Activated CD8-positive, alpha-beta T cell treated with anti-CD3 and anti-CD28 coated beads for 36 hours (primary cell): ENCODE measurements around the gene CFL1. TPM values are rescaled to one million over a fixed set of nuclear protein-coding genes. Genes with fewer than 3 reads are reported as not detected.

Experiments
- ATAC-seq: fragments of 200-7000 bp; cut with Tn5 transposase; one replicate; pipeline ENCODE4 v1.10.0; 2021; ENCODE audit warnings: mild to moderate bottlenecking, moderate library complexity
- CTCF ChIA-PET: fragments of 350-600 bp; sonication (Branson Sonifier 250); formaldehyde crosslinking; loops from one replicate; lab custom pipeline; 2021; ENCODE audit warnings: antibody characterized with exemption; lab: Charles Lee
- POLR2A ChIA-PET: fragments of 350-600 bp; sonication (Branson Sonifier 250); formaldehyde crosslinking; loops from one replicate; lab custom pipeline; 2021; ENCODE audit warnings: antibody characterized with exemption; lab: Charles Lee
- DNase-seq: peaks from one replicate; pipeline ENCODE4 v3.0.0-alpha.2; 2020
- H3K27ac Mint-ChIP-seq: one replicate; pipeline ENCODE4 v1.8.0; 2021; ENCODE audit warnings: mild to moderate bottlenecking, mixed read lengths
- H3K27me3 Mint-ChIP-seq: one replicate; pipeline ENCODE4 v1.8.0; 2021; ENCODE audit warnings: mixed read lengths
- H3K36me3 Mint-ChIP-seq: one replicate; pipeline ENCODE4 v1.8.0; 2021; ENCODE audit warnings: low read depth, mixed read lengths
- H3K4me1 Mint-ChIP-seq: one replicate; pipeline ENCODE4 v1.8.0; 2021; ENCODE audit warnings: low read depth, mixed read lengths
- H3K4me3 Mint-ChIP-seq: one replicate; pipeline ENCODE4 v1.8.0; 2021; ENCODE audit warnings: mild to moderate bottlenecking, moderate library complexity, mixed read lengths
- H3K9me3 Mint-ChIP-seq: one replicate; pipeline ENCODE4 v1.8.0; 2021; ENCODE audit warnings: mixed read lengths
- CTCF ChIP-seq: fragments of 200-600 bp; IDR thresholded peaks from one replicate; pipeline ENCODE4 v1.8.0; 2022; ENCODE audit warnings: antibody characterized with exemption, mild to moderate bottlenecking
- intact Hi-C: fragments of 100-400 bp; cut with micrococcal nuclease; formaldehyde crosslinking; loops from one replicate; pipeline ENCODE4 v1.10.0; 2022
- total RNA-seq, 2 experiments: library from RNA; stranded (reverse); gene quantifications; one replicate each; pipeline ENCODE4 v1.2.3, GENCODE V29; 2021

CFL1 gene
- total RNA-seq, 2 experiments from 2014 or later: 1,059 to 1,062 TPM

GRCh38 chr11:65870307-65870658 lies 12.3 kb upstream of the CFL1 start:
- ChIA-PET CTCF (interaction anchor here (0.9 to 7.1 kb wide), 5 partner anchors 8 to 159 kb away, joined by 3 to 153 read pairs (median 7); partner anchors contain the start of genes CCDC85B, CFL1, FIBP and KAT5), POLR2A (interaction anchor here (10.6 to 29.8 kb wide), 2 partner anchors 13 to 19 kb away, joined by 182 to 560 read pairs; partner anchors contain the start of genes CCDC85B, CFL1, CTSW and FIBP)
- no peak overlapping the region for H3K4me3 Mint-ChIP-seq
- DNase-seq: no peak
- H3K9me3 Mint-ChIP-seq: no peaks in the 10 kb centered on the region
- H3K36me3 Mint-ChIP-seq: peaks cover 9% of the 10 kb centered on the region
- no peaks in the 10 kb centered on the region for H3K27me3 Mint-ChIP-seq
- TF ChIP-seq CTCF: no peak
- H3K27ac Mint-ChIP-seq: no peak overlapping the region
- intact Hi-C loops: no loop called here
- no peak for ATAC-seq
- peaks cover 30% of the 10 kb centered on the region for H3K4me1 Mint-ChIP-seq

- POLR2A ChIA-PET: interaction anchor here (10.6 to 29.8 kb wide), 2 partner anchors 12 to 20 kb away, joined by 182 to 560 read pairs; partner anchors contain the start of genes CCDC85B, CFL1, CTSW and FIBP
- Mint-ChIP-seq H3K27me3 (no peaks in the 10 kb centered on the region), H3K4me3 (no peak overlapping the region), H3K27ac (no peak overlapping the region), H3K36me3 (peaks cover 12% of the 10 kb centered on the region), H3K9me3 (no peaks in the 10 kb centered on the region), H3K4me1 (peaks cover 30% of the 10 kb centered on the region)
- DNase-seq: no peak
- ATAC-seq: no peak
- intact Hi-C loops: no loop called here
- no peak for TF ChIP-seq CTCF
- CTCF ChIA-PET: interaction anchor here (0.9 to 7.1 kb wide), 5 partner anchors 10 to 158 kb away, joined by 3 to 153 read pairs (median 7); partner anchors contain the start of genes CCDC85B, CFL1, FIBP and KAT5
Observed at GRCh38 chr11:65869643-65870306, 11.8 kb upstream of the CFL1 start.

GRCh38 chr11:65868907-65869306 lies 10.9 kb upstream of the CFL1 start:
- H3K27ac Mint-ChIP-seq: no peak overlapping the region
- H3K4me3 Mint-ChIP-seq: no peak overlapping the region
- no peaks in the 10 kb centered on the region for H3K27me3 Mint-ChIP-seq
- peaks cover 14% of the 10 kb centered on the region for H3K36me3 Mint-ChIP-seq
- ATAC-seq: no peak
- no peak for TF ChIP-seq CTCF
- intact Hi-C loops: no loop called here
- H3K9me3 Mint-ChIP-seq: no peaks in the 10 kb centered on the region
- no peak for DNase-seq
- CTCF ChIA-PET: interaction anchor here (1.4 to 7.1 kb wide), 4 partner anchors 9 to 157 kb away, joined by 4 to 153 read pairs (median 34); partner anchors contain the start of genes CCDC85B, CFL1, FIBP and KAT5
- POLR2A ChIA-PET: interaction anchor here (10.6 to 29.8 kb wide), 2 partner anchors 12 to 21 kb away, joined by 182 to 560 read pairs; partner anchors contain the start of genes CCDC85B, CFL1, CTSW and FIBP
- peaks cover 29% of the 10 kb centered on the region for H3K4me1 Mint-ChIP-seq

GRCh38 chr11:65868076-65868667 lies 10.2 kb upstream of the CFL1 start:
- peak; percentile 51 for DNase-seq
- no peaks in the 10 kb centered on the region for H3K27me3 Mint-ChIP-seq

More at GRCh38 chr11:65868076-65868667, 10.2 kb upstream of the CFL1 start:
- no peak for TF ChIP-seq CTCF
- intact Hi-C loops: no loop called here
- Mint-ChIP-seq H3K4me1 (peaks cover 25% of the 10 kb centered on the region), H3K27ac (no peak overlapping the region), H3K4me3 (no peak overlapping the region), H3K9me3 (no peaks in the 10 kb centered on the region), H3K36me3 (peaks cover 20% of the 10 kb centered on the region)
- peak; percentile 59 for ATAC-seq
- POLR2A ChIA-PET: interaction anchor here (10.6 to 29.8 kb wide), 2 partner anchors 11 to 21 kb away, joined by 182 to 560 read pairs; partner anchors contain the start of genes CCDC85B, CFL1, CTSW and FIBP
- CTCF ChIA-PET: interaction anchor here (1.4 to 7.1 kb wide), 4 partner anchors 8 to 157 kb away, joined by 4 to 153 read pairs (median 34); partner anchors contain the start of genes CCDC85B, CFL1, FIBP and KAT5
